Mucosa of gallbladder (tissue), 1 donor: Measurements from ENCODE around the gene SAP30L. TPM values are rescaled to one million over a fixed set of nuclear protein-coding genes. Genes with fewer than 3 reads are reported as not detected.

Experiments
- DNase-seq: peaks from one replicate; pipeline ENCODE4 v3.0.0-alpha.2; 2020; ENCODE audit warnings: low spot score
- total RNA-seq: library from RNA; stranded (reverse); gene quantifications from one replicate; pipeline ENCODE4 v1.2.1, GENCODE V29; 2021
- donor health status: DM: no; HTN: no; CAD: no.

The SAP30L gene
- total RNA-seq, 1 donor from 2014 or later = 54.7 TPM

DNA sequence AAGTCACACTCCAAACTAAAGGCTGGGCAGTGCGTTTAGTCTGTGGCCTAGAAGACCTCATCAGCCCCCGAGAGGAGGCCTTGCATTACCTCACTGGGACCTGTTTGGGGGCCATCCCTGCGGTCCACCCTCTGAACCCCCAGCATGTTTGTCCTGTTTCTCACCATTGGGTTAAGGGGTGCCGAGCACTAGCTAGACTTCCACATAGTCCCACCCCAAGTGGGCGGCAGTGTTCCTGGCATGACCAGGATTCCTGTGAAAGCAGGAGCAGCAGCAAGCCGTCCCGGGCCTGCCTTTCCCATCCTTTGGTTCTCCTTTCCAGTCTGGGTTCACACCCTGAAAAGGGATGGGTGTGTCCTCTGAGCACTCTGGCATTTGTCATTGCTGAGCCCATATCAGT is 26.6 kb upstream of the SAP30L start:
- DNase-seq = no peak

DNA sequence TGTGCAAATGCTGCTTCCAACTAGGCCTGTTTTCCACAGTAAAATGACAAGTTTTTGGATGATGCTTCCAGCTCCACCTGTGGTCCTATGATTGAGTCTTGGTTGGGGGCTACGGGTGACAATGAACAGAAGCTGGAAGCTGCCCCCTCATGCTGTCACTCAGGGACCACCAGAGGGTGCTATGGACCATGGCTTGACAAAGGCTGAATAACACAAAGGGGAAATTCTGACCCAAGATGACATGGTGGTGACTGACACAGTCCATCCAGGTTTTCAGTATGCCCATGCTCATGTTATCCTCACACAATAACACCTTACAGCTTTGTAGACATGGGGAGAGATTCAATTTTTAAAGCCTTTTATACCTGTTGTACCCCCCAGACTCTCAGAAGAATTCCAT is 23.9 kb upstream of the SAP30L start:
- DNase-seq = no peak

DNA sequence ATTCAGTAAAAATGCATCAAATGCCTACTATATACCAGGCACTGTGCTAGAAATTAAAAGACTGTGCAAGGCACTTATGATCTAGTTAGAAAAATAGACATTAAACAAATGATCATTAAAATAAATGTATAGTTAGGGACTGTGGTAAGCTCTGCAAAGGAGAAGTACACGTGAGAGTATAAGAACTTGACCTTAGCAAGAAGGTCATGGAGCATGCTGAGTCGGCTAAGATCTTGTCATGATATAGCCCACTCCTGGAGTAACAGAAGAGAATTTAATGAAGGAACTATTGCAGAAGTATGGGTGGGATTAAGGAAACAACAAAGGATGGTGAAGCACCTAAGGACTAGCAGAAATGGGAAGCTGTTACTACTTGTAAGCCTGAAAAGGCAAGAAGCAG is 23.5 kb upstream of the SAP30L start:
- DNase-seq = no peak

DNA sequence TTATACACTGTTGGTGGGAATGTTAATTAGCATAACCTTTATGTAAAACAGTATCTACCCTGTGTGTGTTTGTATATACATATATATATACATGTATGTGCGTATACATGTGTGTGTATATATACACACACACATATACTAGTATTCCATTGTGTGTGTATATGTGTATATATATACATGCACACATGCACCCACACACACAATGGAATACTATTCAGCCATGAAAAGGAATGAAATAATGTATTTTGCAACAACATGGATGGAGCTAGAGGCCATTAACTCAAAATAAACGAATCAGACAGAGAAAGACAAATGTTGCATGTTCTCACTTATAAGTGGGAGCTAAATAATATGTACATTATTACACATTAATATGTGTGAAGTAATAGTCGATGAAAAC is 17.6 kb upstream of the SAP30L start:
- no peak for DNase-seq

DNA sequence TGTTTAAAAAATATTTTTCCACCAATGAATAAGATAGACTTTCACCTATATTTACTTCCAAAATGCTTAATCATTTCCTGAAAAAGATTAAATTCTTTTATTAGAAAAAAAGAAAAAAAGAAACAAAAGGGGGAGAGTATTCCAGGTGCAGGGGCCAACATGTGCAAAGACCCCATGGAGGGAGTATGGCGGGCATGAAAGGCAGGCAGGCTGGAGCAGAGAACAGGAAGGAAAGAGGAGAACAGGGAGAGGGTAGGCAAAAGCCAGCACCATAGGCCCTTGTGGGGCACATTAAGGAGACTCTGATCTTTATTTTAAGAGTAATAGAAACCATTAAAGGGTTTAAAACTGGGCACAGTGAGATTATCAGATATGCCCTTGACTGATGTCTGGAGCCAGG is 16.5 kb upstream of the SAP30L start:
- DNase-seq = no peak

- DNase-seq = no peak
Measured at GRCh38 chr5:154430466-154430865, 15.3 kb upstream of the SAP30L start.

DNA sequence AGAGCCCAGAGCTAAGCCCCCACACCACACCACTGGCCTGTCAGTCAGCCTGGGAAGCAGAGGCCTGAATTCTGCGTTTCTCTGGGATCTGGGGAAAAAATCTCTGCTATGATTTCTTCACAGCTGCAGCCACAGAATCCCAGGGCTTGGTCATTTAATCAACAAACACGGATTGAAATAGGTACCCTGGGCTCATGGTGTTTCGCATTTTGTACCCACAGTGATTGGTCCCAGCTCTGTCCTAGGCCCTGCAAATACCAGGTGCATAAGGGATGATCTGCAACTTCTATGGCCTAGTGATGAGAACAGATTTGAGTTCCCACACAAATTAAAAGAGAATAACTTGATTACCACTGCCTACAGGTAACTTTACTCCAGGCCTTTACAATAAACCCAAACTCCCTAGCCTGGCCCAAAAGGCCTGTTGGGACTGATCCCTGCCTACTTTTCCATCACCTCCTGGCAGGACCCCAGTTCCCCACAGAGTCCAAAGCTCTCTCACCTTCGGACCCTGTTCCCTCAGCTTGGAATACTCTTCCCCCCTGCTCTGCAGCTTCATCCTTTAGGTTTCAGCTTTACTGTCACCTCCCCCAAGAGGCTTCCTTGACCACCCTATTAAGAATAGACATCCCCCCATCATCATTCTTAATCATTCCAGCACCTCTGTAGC is 14.7 kb upstream of the SAP30L start:
- DNase-seq = no peak

DNA sequence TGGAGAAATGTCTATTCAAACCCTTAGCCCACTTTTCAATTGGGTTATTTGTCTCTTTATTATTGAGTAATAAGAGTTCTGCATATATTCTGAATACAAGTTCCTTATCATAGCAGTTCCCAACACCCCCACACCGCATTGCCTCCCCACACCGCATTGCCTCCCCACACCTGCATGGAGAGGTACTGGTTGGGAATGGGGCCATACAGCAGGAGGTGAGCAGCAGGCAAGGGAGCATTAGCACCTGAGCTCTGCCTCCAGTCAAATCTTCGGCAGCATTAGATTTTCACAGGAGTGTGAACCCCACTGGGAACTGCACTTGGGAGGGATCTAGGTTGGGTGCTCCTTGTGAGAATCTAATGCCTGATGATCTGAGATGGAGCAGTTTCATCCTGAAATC is 10.6 kb upstream of the SAP30L start:
- DNase-seq = no peak

- no peak for DNase-seq
Measured at GRCh38 chr5:154437281-154437965, 8.4 kb upstream of the SAP30L start.

DNA sequence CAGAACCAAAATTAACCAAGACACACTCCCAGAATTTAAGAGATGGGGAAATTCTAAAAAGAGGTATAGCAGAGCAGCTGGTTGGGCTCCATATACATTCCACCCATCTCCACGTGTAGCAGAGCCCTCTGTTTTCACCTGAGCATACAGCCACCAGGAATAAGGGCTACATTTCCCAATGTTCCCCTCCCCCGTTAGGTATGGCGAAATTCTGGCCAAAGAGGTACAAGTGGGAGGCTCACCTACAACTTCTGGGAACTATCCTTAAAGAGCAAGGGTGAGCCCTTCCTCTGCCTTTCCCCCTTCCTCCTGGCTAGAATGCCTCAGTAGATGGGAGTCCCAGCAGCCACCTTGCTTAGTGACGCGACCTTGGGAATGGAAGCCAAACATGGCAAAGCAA is 5.3 kb upstream of the SAP30L start:
- DNase-seq = no peak

DNA sequence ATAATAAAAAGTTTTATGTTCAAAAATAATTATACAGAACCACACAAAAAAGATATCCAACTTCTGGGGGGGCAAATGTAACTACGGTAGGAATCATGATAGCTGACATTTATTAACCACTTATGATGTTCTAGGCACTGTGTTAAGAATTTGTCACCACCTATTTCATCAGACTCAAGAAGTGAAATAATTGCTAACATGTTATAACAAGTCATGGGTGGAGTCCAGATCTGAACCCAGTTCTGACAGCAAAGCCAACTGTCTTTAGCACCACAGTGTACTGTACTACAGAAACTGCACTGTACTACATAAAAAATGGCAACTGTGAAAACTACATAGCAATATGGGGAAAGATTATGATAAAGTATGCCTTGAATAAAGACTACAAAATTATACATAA is 3.0 kb upstream of the SAP30L start:
- no peak for DNase-seq

GRCh38 chr5:154444556-154445421 is 1.0 kb upstream of the SAP30L start:
- DNase-seq = no peak

GRCh38 chr5:154446195-154447088 is 645 bp downstream of the SAP30L start:
- peak; percentile 58 for DNase-seq

GRCh38 chr5:154447089-154447725 is 1.4 kb downstream of the SAP30L start:
- no peak for DNase-seq

GRCh38 chr5:154449786-154450185 is 4.0 kb downstream of the SAP30L start:
- DNase-seq = no peak

DNA sequence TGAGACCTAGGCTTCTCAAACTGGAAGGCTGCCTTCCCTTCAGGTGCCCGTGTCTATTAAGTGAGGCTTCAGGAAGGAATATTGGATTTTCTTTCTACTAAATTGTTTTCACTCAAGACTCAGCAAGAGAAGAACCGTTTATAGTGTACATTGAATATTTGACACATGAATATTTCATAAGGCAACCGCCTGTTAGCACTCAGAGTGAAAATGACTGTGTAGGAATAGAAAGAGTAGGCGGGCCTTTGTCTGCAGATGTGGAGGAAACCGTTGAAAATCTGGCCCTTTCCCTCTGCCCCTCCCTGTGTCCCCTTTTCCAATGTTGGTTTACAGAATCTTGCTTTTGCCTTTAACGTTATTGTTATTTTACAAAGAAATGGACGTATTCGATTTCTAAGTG is 6.2 kb downstream of the SAP30L start:
- no peak for DNase-seq

DNA sequence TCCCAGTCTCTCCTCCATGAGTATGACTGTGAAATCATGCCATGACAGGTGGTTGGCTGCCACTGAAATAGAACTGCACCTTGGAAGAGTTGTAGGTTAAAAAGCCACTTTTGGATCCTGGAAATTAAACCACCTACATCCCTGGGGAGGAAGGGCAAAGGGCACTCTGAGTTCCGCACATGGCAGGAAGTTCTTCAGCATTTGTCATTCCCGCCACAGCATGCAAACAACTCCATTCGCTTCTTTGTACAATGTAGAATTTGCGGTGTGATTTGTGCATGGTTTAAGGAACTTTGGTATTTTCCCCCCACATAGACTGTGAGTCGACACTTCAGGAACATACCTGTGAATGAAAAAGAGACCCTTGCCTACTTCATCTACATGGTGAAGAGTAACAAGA is 9.8 kb downstream of the SAP30L start:
- DNase-seq = no peak

- no peak for DNase-seq
Measured at GRCh38 chr5:154456540-154456939, 10.7 kb downstream of the SAP30L start.

DNA sequence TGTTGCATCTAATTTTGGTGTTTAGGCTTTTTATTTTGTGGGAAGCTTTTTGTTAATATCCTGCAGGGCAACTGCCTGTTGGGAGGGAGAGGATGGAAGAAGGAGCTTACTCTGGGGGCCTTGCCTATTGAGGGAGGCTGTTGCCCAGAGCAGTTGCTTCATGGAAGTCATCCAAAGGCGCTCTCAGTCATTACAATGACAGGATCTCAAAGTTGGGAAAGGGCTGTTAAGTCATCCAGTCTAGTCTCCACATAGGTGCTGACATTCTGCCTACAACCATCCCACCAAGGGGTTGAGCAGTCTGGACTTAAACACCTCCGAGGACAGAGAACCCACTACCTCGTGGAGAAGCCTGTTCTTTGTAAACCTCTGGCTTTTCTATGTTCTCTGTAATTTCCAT is 13.2 kb downstream of the SAP30L start:
- no peak for DNase-seq

DNA sequence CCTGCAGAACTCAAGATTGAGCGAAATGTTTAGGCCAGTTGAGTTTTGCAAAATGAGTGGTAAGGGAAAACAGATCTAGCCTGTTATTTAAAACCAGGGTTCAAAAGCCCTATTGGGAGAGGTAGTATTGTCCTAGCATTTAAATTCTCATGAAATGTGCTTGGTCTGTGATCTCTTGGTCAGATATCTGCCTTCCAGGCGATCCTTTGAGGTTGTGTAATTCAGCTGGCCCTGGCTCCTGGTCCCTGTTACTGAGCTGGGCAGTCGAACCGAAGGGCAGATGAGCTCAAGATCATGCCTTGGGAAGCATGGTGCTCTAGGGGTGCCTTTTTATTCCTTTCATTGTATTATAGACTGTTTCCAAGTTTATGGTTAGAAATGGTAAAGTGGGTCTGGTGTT is 14.4 kb downstream of the SAP30L start:
- no peak for DNase-seq

DNA sequence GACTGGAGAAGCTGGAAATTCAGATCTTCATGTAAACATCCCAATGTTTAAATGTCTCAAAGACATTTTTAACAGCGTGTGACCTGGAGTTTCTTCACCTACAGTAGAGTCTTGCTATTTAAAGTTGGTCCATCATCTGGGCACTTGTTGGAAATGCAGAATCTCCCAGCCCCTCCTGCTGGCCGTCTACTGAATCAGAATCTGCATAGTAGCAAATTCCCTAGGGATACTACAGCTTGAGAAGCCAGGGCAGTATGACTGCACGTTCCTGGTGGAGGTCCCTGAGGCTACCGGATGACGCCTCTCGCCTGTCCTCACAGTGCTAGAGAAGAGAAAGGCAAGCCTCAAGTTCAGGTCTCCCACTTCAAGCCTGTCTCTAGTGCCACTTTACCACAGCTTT is 15.7 kb downstream of the SAP30L start:
- no peak for DNase-seq
